CMK (cell line): ENCODE results near the gene REM2.
A peak's percentile ranks its signal among the peaks of the same experiment; 100 is the strongest.
"Not testable (repeated sequence)": the region's sequence is repeated elsewhere in the genome, so short reads cannot be mapped to it uniquely, and the experiment has no call there.

Experiments used
- DNase-seq: peaks from one replicate; pipeline ENCODE4 v3.0.0-alpha.2; 2010; ENCODE audit warnings: low read depth

REM2 gene

GRCh38 chr14:22848351-22849164 is 34.5 kb upstream of the REM2 start:
- DNase-seq, result no peak

GRCh38 chr14:22849212-22849819 is 33.7 kb upstream of the REM2 start:
- no peak for DNase-seq

- no peak for DNase-seq
Observed at GRCh38 chr14:22850944-22851764, 31.9 kb upstream of the REM2 start.

DNA sequence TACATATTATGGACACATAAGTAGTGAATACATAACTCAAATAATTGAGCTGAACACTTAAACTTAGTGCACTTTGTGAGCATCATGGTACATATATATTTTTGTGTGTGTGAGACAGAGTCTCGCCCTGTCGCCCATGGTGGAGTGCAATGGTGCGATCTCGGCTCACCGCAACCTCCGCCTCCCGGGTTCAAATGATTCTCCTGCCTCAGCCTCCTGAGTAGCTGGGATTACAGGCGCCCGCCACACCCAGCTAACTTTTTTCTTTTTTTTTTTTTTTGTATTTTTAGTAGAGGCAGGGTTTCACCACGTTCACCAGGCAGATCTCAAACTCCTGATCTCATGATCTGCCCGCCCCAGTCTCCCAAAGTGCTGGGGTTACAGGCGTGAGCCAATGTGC is 30.8 kb upstream of the REM2 start:
- not testable (repeated sequence) for DNase-seq

GRCh38 chr14:22852599-22852939 is 30.5 kb upstream of the REM2 start:
- DNase-seq, result no peak

- peak; percentile 73 for DNase-seq
Observed at GRCh38 chr14:22852940-22853767, 29.9 kb upstream of the REM2 start.

DNA sequence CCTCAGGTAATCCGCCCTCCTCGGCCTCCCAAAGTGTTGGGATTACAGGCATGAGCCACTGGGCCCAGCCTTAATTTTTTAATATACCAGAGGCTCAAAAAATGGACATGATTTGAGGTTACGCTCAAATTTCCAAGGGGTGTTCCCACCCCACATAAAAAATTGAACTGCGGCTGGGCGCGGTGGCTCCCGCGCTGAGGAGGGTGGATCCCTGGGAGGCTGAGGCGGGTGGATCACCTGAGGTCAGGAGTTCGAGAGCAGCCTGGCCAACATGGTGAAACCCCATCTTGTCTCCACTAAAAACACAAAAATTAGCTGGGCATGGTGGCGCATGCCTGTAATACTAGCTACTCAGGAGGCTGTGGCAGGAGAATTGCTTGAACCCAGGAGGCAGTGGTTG is 28.7 kb upstream of the REM2 start:
- DNase-seq, result not testable (repeated sequence)

- DNase-seq, result no peak
Observed at GRCh38 chr14:22854963-22855724, 27.9 kb upstream of the REM2 start.

DNA sequence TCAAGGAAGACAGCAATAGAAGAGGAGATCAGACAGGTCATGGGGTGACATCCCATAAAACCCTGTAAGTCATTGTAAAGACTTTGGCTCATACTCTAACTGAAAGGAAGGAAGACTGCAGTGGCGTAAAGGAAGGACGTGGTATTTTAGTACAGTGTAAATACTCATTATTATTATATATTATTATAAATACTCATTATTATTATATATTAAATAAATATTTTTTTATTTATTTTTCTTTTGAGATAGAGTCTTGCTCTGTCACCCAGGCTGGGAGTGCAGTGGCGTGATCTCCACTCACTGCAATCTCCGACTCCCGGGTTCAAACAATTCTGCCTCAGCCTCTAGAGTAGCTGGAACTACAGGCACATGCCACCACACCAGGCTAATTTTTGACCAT is 26.6 kb upstream of the REM2 start:
- no peak for DNase-seq

- not testable (repeated sequence) for DNase-seq
Observed at GRCh38 chr14:22860377-22860776, 22.6 kb upstream of the REM2 start.

- no peak for DNase-seq
Observed at GRCh38 chr14:22861651-22862050, 21.4 kb upstream of the REM2 start.

DNA sequence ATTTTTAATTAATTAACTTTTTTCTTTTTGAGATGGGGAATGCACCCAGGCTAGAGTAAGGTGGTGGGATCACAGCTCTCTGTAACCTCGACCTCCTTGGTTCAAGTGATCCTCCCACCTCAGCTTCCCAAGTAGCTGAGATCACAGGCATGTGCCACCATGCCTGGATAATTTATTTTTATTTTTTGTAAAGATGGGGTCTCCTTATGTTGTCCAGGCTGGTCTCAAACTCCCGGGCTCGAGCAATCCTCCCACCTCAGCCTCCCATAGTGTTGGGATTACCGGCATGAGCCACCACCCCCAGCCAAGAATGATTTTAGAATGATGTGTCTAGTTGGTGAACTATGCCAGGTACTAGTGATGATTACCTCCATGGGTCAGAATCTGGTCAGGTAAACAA is 18.0 kb upstream of the REM2 start:
- no peak for DNase-seq

GRCh38 chr14:22865424-22866405 is 17.3 kb upstream of the REM2 start:
- no peak for DNase-seq

DNA sequence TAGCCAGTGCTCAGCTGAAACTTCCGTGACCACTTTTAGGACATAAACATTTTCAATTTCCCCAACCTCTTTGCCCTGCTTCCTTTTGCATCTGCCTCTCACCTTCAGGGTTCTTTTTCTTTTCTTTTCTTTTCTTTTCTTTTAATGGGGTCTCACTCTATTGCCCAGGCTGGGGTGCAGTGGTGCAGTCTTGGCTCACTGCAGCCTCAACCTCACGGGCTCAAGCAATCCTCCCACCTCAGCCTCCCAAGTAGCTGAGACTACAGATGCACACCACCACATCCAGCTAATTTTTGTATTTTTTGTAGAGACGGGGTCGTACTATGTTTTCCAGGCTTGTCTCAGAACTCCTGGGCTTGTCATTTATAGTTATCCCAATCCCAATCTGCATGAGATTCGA is 16.1 kb upstream of the REM2 start:
- DNase-seq, result no peak

DNA sequence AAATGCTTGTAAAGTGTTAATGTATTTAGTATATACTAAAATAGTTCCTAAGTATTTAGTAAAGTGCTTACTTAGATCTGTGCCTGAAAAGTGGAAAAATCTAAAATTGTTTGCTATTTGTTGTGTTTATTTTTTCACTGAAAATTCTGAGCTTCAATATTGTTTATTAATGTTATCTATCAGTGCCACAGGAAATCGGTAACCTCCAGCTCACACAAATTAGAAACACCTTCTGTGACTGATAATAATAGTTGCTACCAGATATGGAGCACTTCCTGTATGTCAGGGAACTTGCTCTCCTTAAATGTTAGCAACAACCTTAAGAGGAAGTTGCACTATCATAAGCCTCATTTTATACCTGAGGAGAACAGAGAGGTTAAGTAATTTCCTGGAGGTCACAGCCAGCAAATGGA is 12.2 kb upstream of the REM2 start:
- no peak for DNase-seq

DNA sequence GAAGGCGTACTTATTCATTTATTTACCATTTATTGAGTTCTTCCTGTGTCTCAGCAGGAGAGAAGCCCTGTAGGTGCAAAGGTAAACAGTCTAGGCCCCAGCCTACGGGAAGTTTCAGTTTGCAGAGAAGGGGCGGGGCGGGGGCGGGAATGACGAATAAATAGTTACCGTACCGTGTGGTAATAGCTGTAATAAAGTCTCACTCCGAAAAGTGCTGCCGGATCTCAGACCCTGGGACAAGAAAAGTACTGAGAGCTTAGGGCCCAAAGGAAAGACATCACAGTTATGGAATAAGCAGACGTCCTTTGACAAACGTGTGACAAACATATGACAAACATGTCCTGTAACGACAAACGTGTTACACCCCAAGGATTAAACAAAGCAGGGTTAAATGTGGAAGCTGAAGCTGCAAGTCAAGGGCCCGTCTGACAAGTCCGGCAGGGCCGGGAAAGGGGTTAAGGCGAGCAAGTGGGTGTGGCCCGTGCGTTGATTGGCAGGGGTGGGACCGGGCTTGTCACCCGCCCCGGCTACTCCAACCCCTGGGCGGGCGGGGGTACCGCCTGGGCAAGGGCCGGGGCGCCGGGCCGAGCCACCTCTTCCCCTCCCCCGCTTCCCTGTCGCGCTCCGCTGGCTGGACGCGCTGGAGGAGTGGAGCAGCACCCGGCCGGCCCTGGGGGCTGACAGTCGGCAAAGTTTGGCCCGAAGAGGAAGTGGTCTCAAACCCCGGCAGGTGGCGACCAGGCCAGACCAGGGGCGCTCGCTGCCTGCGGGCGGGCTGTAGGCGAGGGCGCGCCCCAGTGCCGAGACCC is 11.6 kb upstream of the REM2 start, which contains the start of gene LRP10:
TSS of gene LRP10 (plus strand) at position 517 of the 809 bp plus-strand sequence. CDS start 564 bp downstream, outside the sequence.
- peak; percentile 74 for DNase-seq

DNA sequence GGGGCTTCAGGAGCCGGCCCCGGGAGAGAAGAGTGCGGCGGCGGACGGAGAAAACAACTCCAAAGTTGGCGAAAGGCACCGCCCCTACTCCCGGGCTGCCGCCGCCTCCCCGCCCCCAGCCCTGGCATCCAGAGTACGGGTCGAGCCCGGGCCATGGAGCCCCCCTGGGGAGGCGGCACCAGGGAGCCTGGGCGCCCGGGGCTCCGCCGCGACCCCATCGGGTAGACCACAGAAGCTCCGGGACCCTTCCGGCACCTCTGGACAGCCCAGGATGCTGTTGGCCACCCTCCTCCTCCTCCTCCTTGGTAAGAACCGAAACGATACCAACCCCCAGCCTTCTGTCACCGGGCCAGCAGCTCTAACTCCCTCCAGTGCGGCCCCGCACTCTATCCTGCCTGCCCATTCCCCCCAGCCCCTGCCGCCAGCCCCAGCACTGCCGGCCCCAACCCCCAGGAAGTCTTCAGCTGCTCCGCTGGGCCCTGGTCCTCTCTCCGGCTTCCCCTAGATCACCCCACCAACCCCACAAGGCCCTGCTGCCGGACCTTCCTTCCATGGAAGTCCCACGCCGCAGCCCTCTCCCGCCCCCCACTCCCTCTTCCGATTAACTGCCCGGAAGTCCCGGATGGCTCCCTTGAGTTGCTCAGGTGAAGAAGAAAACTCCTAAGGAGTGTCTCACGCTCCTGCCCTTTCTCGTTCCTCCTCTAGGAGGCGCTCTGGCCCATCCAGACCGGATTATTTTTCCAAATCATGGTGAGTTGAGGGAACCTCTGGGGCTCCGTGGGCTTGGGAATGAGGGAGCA is 10.8 kb upstream of the REM2 start:
- peak; percentile 78 for DNase-seq

DNA sequence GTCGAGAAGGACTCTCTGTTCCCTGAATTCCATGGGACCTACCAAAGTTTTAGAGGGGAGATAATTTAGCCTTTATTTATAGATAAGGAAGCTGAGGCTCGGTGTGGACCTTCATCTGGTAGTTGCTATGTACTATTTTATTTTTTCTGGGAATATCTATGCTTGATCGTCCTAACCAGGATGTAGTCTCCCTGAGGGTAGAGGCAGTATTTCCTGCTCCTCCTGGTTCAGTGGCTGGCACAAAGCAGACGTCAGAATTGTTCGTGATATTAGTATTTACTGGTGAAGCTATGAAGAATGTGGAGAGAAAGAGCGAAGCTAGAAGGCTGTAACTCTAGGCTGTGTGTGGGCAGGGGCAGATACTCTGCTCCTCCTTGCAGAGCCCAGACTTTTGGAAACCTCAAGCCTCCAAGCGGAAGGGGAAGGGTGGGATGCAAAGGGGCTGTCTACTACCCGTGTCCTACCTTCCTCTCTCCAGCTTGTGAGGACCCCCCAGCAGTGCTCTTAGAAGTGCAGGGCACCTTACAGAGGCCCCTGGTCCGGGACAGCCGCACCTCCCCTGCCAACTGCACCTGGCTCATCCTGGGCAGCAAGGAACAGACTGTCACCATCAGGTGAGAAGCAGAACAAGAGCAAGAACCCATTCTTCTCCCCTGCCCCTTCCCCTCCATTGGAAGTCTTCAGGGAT is 10.0 kb upstream of the REM2 start:
- DNase-seq, result no peak
